C4-2B (cell line): ENCODE data around the gene SNX20.
A peak's percentile ranks its signal among the peaks of the same experiment; 100 is the strongest.

ENCODE experiments used
- H3K27ac ChIP-seq: fragments of 450-650 bp; 2 replicates; pipeline ENCODE4 v1.5.1; 2017
- CTCF ChIP-seq: fragments of 450-650 bp; conservative IDR thresholded peaks from 2 replicates; pipeline ENCODE4 v1.5.1; 2017; ENCODE audit warnings: mild to moderate bottlenecking
- ZFX ChIP-seq: fragments of 450-650 bp; IDR thresholded peaks from 2 replicates; pipeline ENCODE4 v1.6.1; 2017

The SNX20 gene

GRCh38 chr16:50677351-50677750 lies 3.8 kb downstream of the SNX20 start:
- no peak overlapping the region for H3K27ac ChIP-seq
- TF ChIP-seq CTCF (peak; percentile 57), ZFX (no peak)

- TF ChIP-seq ZFX, result no peak
- no peak for TF ChIP-seq CTCF
- no peak overlapping the region for H3K27ac ChIP-seq
These were observed 4.4 kb downstream of the SNX20 start for GRCh38 chr16:50676684-50677225.

GRCh38 chr16:50675686-50676610 lies 5.2 kb downstream of the SNX20 start:
- TF ChIP-seq ZFX (no peak), CTCF (no peak)
- no peak overlapping the region for H3K27ac ChIP-seq

- TF ChIP-seq ZFX, result no peak
- TF ChIP-seq CTCF, result no peak
- H3K27ac ChIP-seq, result no peak overlapping the region
These were observed 6.3 kb downstream of the SNX20 start for GRCh38 chr16:50674831-50675230.

- no peak overlapping the region for H3K27ac ChIP-seq
- no peak for TF ChIP-seq CTCF
- no peak for TF ChIP-seq ZFX
These were observed 7.4 kb downstream of the SNX20 start for GRCh38 chr16:50673496-50674275.

- no peak overlapping the region for H3K27ac ChIP-seq
- TF ChIP-seq ZFX (no peak), CTCF (peak; percentile 73)
These were observed 9.4 kb downstream of the SNX20 start for GRCh38 chr16:50671644-50672260.
